PC-3 (cell line): Measurements from ENCODE around the gene FCRLB.

Experiments
- CTCF ChIP-seq: fragments of 300-600 bp; sonication (generic); conservative IDR thresholded peaks from 2 replicates; pipeline ENCODE4 v1.5.1; 2017; ENCODE audit warnings: antibody characterized with exemption, low read depth, mild to moderate bottlenecking, low read length
- EZH2 ChIP-seq: fragments of 300-600 bp; sonication (generic); IDR thresholded peaks from one replicate; pipeline ENCODE4 v1.6.1; 2017; ENCODE audit warnings: antibody characterized with exemption, mild to moderate bottlenecking, low read length; ENCODE audit not compliant: unreplicated experiment
- EZH2phosphoT487 ChIP-seq: fragments of 300-600 bp; sonication (generic); IDR thresholded peaks from 2 replicates; pipeline ENCODE4 v1.6.1; 2018; ENCODE audit warnings: mild to moderate bottlenecking, antibody characterized with exemption, low read length, borderline replicate concordance

DNA sequence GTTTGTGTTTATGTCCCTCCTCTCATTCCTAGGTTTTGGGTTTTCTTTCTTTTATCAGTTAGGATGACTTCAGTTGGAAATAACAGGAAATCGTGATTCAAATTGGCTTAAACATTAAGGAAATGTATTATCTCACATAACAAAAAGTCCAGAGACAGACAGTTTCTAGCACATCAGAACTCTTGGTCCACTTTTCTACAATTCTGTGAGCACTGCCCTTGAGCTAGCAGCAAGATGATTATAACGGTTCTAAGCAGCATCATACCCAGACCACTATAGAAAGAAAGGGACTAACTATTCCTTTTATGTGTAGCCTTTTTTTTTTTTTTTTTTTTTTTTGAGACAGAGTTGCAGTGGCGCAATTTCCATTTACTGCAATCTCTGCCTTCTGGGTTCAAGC is 39.5 kb upstream of the FCRLB start:
- TF ChIP-seq EZH2phosphoT487 (no peak), CTCF (no peak), EZH2 (no peak)
